ENCODE results near the gene LIN7A. TPM values are rescaled to one million over a fixed set of nuclear protein-coding genes. Genes with fewer than 3 reads are reported as not detected.

LIN7A gene
- total and polyA plus RNA-seq, 2 donors from 2014 or later = 9.7 to 9.9 TPM

- H3K36me3 ChIP-seq (ENCODE audit: control insufficient read depth in 2 of 3, insufficient read depth in 3 of 3, low read length in 3 of 3) = no peaks in the 10 kb centered on the region
- no peak overlapping the region for H3K4me3 ChIP-seq (ENCODE audit: low read length in 3 of 3)
- FAIRE-seq (no peak), DNase-seq (no peak)
- H3K9ac ChIP-seq (ENCODE audit: low read length in 3 of 3) = no peak overlapping the region
- TF ChIP-seq, protein P1, sequence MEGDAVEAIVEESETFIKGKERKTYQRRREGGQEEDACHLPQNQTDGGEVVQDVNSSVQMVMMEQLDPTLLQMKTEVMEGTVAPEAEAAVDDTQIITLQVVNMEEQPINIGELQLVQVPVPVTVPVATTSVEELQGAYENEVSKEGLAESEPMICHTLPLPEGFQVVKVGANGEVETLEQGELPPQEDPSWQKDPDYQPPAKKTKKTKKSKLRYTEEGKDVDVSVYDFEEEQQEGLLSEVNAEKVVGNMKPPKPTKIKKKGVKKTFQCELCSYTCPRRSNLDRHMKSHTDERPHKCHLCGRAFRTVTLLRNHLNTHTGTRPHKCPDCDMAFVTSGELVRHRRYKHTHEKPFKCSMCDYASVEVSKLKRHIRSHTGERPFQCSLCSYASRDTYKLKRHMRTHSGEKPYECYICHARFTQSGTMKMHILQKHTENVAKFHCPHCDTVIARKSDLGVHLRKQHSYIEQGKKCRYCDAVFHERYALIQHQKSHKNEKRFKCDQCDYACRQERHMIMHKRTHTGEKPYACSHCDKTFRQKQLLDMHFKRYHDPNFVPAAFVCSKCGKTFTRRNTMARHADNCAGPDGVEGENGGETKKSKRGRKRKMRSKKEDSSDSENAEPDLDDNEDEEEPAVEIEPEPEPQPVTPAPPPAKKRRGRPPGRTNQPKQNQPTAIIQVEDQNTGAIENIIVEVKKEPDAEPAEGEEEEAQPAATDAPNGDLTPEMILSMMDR (IDR thresholded peaks at IDR 0.05; ENCODE audit: borderline replicate concordance, extremely low read depth, insufficient read depth) = no peak
- no peaks in the 10 kb centered on the region for H3K9me3 ChIP-seq (ENCODE audit: control insufficient read depth in 2 of 3, insufficient read depth in 1 of 3, low read length in 3 of 3)
- intact Hi-C loops (cut with DNase I) = no loop called here
- peaks cover 2 to 15% (median 4%) of the 10 kb centered on the region in 3 donors for H3K4me1 ChIP-seq (ENCODE audit: control insufficient read depth in 2 of 3, insufficient read depth in 2 of 3, low read depth in 1 of 3, low read length in 3 of 3)
- H3K27ac ChIP-seq (ENCODE audit: low read depth in 2 of 2, low read length in 2 of 2) = no peak overlapping the region
- no peaks in the 10 kb centered on the region for H3K27me3 ChIP-seq (ENCODE audit: control insufficient read depth, insufficient read depth, low read length)
Observed at GRCh38 chr12:80939231-80939950, 1.7 kb upstream of the LIN7A start.

DNA sequence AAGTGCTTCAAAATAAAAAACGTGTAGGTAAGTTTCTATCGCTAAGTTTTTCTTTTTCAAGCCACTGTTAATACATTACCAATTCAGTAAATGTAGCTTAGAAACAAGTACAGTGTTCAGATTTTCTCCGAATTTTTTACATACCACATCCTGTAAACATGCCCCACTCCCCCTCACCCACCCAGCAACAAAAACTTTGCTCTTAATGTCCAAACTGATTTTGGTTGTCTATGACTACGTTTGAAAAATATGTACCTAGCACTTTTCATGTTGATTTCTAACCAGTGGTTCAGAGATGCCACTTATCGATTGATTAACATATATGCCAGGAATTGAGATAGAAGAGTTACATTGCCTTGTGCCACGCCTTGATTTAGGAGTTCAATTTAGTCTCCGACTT lies 663 bp upstream of the LIN7A start:
- H3K27ac ChIP-seq (ENCODE audit: low read depth in 2 of 2, low read length in 2 of 2) = no peak overlapping the region
- no peaks in the 10 kb centered on the region for H3K27me3 ChIP-seq (ENCODE audit: control insufficient read depth, insufficient read depth, low read length)
- intact Hi-C loops (cut with DNase I) = no loop called here
- no peak for FAIRE-seq
- H3K36me3 ChIP-seq (ENCODE audit: control insufficient read depth in 2 of 3, insufficient read depth in 3 of 3, low read length in 3 of 3) = no peaks in the 10 kb centered on the region
- H3K9ac ChIP-seq (ENCODE audit: low read length in 3 of 3) = no peak overlapping the region
- H3K4me3 ChIP-seq (ENCODE audit: low read length in 3 of 3) = peak overlapping the region in 2 of 3 donors; percentile 79 to 81
- peaks cover 2 to 21% (median 4%) of the 10 kb centered on the region in 3 donors for H3K4me1 ChIP-seq (ENCODE audit: control insufficient read depth in 2 of 3, insufficient read depth in 2 of 3, low read depth in 1 of 3, low read length in 3 of 3)
- peak in 2 of 5 donors; percentile 34 to 46 for DNase-seq
- TF ChIP-seq, protein P1 (IDR thresholded peaks at IDR 0.05; ENCODE audit: borderline replicate concordance, extremely low read depth, insufficient read depth) = no peak
- no peaks in the 10 kb centered on the region for H3K9me3 ChIP-seq (ENCODE audit: control insufficient read depth in 2 of 3, insufficient read depth in 1 of 3, low read length in 3 of 3)

GRCh38 chr12:80936642-80937390 lies 918 bp downstream of the LIN7A start:
- intact Hi-C loops (cut with DNase I) = no loop called here
- DNase-seq (peak; percentile 72 to 82 (median 77)), FAIRE-seq (no peak)
- Histone ChIP-seq H3K27ac (ENCODE audit: low read depth in 2 of 2, low read length in 2 of 2) (peak overlapping the region; percentile 73 to 77), H3K27me3 (ENCODE audit: control insufficient read depth, insufficient read depth, low read length) (no peaks in the 10 kb centered on the region), H3K4me3 (ENCODE audit: low read length in 3 of 3) (peak overlapping the region; percentile 77 to 81 (median 79)), H3K36me3 (ENCODE audit: control insufficient read depth in 2 of 3, insufficient read depth in 3 of 3, low read length in 3 of 3) (no peaks in the 10 kb centered on the region), H3K4me1 (ENCODE audit: control insufficient read depth in 2 of 3, insufficient read depth in 2 of 3, low read depth in 1 of 3, low read length in 3 of 3) (peaks cover 2 to 21% (median 4%) of the 10 kb centered on the region in 3 donors), H3K9me3 (ENCODE audit: control insufficient read depth in 2 of 3, insufficient read depth in 1 of 3, low read length in 3 of 3) (no peaks in the 10 kb centered on the region), H3K9ac (ENCODE audit: low read length in 3 of 3) (peak overlapping the region; percentile 66 to 71 (median 67))
- TF ChIP-seq, protein P1 (IDR thresholded peaks at IDR 0.05; ENCODE audit: borderline replicate concordance, extremely low read depth, insufficient read depth) = no peak
